Neural crest cell (in vitro differentiated cells): ENCODE data around the gene ANK3. TPM values are rescaled to one million over a fixed set of nuclear protein-coding genes. Genes with fewer than 3 reads are reported as not detected.
A peak's percentile ranks its signal among the peaks of the same experiment; 100 is the strongest.

Experiments
- DNase-seq: peaks from one replicate; pipeline ENCODE4 v3.0.0; 2021; ENCODE audit warnings: low read depth, mixed read lengths, low spot score
- H3K27ac Mint-ChIP-seq: one replicate; pipeline ENCODE4 v1.8.0; 2021; ENCODE audit warnings: mild to moderate bottlenecking, mixed read lengths; ENCODE audit not compliant: unreplicated experiment
- H3K27me3 Mint-ChIP-seq: 2 replicates; pipeline ENCODE4 v1.8.0; 2021; ENCODE audit warnings: low read depth, mild to moderate bottlenecking, mixed read lengths
- H3K36me3 Mint-ChIP-seq: 2 replicates; pipeline ENCODE4 v1.8.0; 2021; ENCODE audit warnings: low read depth, mild to moderate bottlenecking, mixed read lengths
- H3K4me1 Mint-ChIP-seq: 2 replicates; pipeline ENCODE4 v1.8.0; 2021; ENCODE audit warnings: mixed read lengths
- H3K4me3 Mint-ChIP-seq: one replicate; pipeline ENCODE4 v1.8.0; 2021; ENCODE audit warnings: mild to moderate bottlenecking, mixed read lengths
- H3K9me3 Mint-ChIP-seq: 2 replicates; pipeline ENCODE4 v1.8.0; 2021; ENCODE audit warnings: mixed read lengths
- total RNA-seq: library from RNA; stranded (reverse); gene quantifications from 2 replicates; pipeline ENCODE4 v1.2.1, GENCODE V29; 2021
- TF ChIP-seq, protein P1 (sequence below): fragments of 200-600 bp; sonication (generic); conservative IDR thresholded peaks from 2 replicates; pipeline ENCODE4 v1.5.0; 2021; ENCODE audit warnings: antibody characterized with exemption, mild to moderate bottlenecking

The ANK3 gene
- total RNA-seq, 1 donor from 2014 or later: 45.2 TPM

DNA sequence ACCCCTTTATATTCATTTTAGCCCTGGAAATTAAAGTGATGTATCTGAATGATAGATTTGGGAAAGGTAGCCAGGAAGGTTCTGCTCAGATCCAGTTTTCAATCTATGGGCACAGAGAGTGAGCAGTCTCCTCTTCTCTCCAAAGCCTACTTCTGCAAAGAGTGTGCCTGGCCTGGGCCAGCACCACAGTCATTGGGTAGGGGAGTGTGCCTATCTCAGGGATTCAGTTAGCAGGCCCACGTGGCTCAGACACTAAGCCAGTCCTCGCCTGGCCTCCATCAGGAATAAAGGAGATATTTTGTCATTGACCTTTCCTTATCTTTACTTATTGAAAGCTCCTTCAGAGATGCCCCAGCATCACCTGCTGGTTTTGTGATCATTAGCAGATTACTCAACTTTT, 267.5 kb downstream of the ANK3 start:
- Mint-ChIP-seq H3K4me1 (no peaks in the 10 kb centered on the region), H3K27ac (no peak overlapping the region), H3K9me3 (peaks cover 7% of the 10 kb centered on the region), H3K27me3 (no peaks in the 10 kb centered on the region), H3K36me3 (peaks cover 9% of the 10 kb centered on the region), H3K4me3 (no peak overlapping the region)
- DNase-seq: no peak
- TF ChIP-seq, protein P1, sequence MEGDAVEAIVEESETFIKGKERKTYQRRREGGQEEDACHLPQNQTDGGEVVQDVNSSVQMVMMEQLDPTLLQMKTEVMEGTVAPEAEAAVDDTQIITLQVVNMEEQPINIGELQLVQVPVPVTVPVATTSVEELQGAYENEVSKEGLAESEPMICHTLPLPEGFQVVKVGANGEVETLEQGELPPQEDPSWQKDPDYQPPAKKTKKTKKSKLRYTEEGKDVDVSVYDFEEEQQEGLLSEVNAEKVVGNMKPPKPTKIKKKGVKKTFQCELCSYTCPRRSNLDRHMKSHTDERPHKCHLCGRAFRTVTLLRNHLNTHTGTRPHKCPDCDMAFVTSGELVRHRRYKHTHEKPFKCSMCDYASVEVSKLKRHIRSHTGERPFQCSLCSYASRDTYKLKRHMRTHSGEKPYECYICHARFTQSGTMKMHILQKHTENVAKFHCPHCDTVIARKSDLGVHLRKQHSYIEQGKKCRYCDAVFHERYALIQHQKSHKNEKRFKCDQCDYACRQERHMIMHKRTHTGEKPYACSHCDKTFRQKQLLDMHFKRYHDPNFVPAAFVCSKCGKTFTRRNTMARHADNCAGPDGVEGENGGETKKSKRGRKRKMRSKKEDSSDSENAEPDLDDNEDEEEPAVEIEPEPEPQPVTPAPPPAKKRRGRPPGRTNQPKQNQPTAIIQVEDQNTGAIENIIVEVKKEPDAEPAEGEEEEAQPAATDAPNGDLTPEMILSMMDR: no peak

DNA sequence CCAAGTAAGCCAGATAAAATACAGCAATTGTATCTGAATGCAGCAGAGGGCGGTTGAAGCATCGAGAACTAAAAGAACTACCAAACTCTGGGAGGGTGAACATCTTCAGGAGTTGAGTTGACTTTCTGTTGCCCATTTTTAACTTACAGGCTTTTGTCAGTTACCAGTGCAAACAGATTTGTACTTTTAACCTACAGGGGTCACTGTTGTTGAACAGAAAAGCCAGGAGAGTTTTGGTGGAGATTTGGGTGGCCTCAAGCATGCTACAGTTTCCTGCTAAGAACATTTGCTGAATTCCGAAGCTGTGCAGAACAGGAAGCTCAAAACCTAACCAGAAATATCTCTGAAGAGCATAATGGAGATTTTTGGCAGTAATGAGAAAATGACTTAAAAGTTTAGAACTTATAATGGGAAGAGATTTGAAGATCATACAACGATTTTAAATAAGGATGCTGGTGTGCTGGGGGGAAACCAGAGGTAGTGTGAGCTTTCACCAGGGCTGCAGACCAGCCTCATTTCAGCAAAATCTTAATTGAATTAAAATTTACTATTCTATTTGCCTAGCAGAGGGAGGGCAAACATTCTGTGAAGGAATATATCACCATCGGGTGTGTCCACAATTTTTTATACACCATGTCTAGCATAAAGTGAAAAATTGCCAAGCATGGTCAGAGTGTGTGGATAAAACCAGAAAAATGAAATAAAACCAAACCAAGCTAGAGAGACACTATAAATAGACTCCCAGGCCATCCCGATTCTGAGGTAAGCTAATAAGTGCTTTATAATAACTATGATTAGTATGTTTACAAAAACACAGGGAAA, 274.7 kb downstream of the ANK3 start:
- TF ChIP-seq, protein P1: peak; percentile 71
- Mint-ChIP-seq H3K27me3 (no peaks in the 10 kb centered on the region), H3K27ac (no peak overlapping the region), H3K9me3 (peaks cover 2% of the 10 kb centered on the region), H3K36me3 (peaks cover 4% of the 10 kb centered on the region), H3K4me1 (no peaks in the 10 kb centered on the region), H3K4me3 (no peak overlapping the region)
- DNase-seq: no peak

DNA sequence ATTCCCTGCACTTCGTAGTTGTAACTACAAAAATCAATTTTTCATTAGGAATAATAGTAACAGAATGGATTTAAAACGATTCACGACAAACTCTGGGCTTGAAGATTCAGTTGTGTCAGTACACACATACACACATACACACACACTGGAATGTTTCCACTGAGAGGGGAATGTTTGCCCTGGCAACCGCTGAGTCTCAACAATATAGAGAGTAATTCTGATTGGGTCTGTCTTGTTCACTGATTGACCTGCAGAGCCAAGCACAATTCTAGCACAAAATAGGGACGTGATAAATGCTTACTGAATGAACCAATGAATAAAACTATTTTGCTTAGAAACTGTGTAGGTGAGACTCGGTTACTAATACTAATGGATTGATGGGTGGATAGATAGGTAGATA, 278.9 kb downstream of the ANK3 start:
- Mint-ChIP-seq H3K4me1 (no peaks in the 10 kb centered on the region), H3K36me3 (peaks cover 2% of the 10 kb centered on the region), H3K27ac (no peak overlapping the region), H3K27me3 (no peaks in the 10 kb centered on the region), H3K9me3 (no peaks in the 10 kb centered on the region), H3K4me3 (no peak overlapping the region)
- TF ChIP-seq, protein P1: no peak
- no peak for DNase-seq

DNA sequence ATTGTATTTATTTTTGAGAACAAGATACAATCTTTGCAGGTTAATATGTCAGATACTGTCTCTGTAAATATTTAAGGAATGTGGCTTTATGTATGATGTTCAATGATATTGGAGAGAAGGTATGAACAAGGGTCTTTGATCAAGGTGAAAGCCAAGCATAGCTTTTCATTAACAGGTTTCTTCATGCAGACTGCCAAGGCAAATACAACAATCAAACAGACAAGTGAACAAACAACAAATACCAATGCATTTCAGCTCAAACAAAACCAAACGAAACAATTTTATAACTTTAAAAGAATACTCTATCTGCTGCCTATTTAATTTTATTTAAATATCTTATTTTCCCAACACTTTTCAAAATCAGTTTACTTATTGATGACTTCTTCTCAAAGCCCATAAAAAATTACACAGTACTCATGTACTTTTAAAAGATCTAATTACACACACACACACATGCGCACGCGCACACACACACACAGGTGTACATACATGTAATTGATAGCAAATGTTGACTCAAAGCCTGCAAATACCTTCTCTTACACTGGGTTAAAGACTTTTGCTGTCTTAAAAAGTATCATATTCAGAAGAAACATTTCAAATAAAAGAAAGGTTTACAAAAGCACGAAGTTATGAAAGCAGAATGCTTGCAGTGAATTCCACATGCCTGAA, 282.2 kb downstream of the ANK3 start:
- H3K4me3 Mint-ChIP-seq: no peak overlapping the region
- TF ChIP-seq, protein P1: no peak
- no peak for DNase-seq
- H3K9me3 Mint-ChIP-seq: no peaks in the 10 kb centered on the region
- peaks cover 12% of the 10 kb centered on the region for H3K36me3 Mint-ChIP-seq
- H3K4me1 Mint-ChIP-seq: no peaks in the 10 kb centered on the region
- no peaks in the 10 kb centered on the region for H3K27me3 Mint-ChIP-seq
- H3K27ac Mint-ChIP-seq: no peak overlapping the region

DNA sequence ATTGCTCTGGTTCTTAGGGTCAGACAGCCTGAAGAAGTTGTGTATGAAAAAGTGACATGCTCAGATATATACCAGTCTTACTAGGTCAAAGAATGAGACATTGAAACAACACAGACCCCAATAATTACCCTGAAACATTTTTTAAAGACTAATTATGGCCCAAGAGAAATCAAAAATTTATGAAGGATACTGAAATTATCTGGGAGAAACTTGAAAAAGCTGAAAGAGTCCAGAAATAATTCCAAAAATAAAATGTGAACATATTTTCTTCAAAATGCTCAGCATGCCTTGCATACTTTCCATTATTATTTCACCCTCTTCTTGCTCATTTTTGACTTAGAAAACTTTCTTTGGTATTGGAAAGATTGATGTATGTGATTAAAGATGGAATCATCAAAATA, 284.4 kb downstream of the ANK3 start:
- Mint-ChIP-seq H3K27me3 (no peaks in the 10 kb centered on the region), H3K27ac (no peak overlapping the region), H3K9me3 (no peaks in the 10 kb centered on the region), H3K4me1 (no peaks in the 10 kb centered on the region), H3K36me3 (peaks cover 13% of the 10 kb centered on the region), H3K4me3 (no peak overlapping the region)
- DNase-seq: no peak
- TF ChIP-seq, protein P1: no peak
